ENCODE data around the gene RERE. TPM values are rescaled to one million over a fixed set of nuclear protein-coding genes. Genes with fewer than 3 reads are reported as not detected.

RERE gene
- total RNA-seq, 1 donor from 2014 or later, result 124 TPM

GRCh38 chr1:8373125-8373524 is 444.3 kb downstream of the RERE start:
- H3K27ac ChIP-seq (ENCODE audit: low read depth, low read length), result peak overlapping the region; percentile 81
- no peak overlapping the region for H3K4me3 Mint-ChIP-seq (ENCODE audit: unreplicated experiment)
- H3K36me3 Mint-ChIP-seq (ENCODE audit: low read depth, unreplicated experiment), result peaks cover 12% of the 10 kb centered on the region
- peaks cover 64% of the 10 kb centered on the region for H3K79me2 ChIP-seq (ENCODE audit: insufficient read depth, low read length)
- peak overlapping the region; percentile 78 for H3K4me2 ChIP-seq (ENCODE audit: low read length)
- DNase-seq (ENCODE audit: low read depth) (no peak), FAIRE-seq (no peak)
- H3K9me3 Mint-ChIP-seq (ENCODE audit: unreplicated experiment), result no peaks in the 10 kb centered on the region
- H4K20me1 ChIP-seq (ENCODE audit: insufficient read depth, low read length), result peaks cover 73% of the 10 kb centered on the region
- H3K9ac ChIP-seq (ENCODE audit: low read length), result peak overlapping the region; percentile 72
- no peaks in the 10 kb centered on the region for H3K36me3 ChIP-seq (ENCODE audit: insufficient read depth, low read length)
- no peak overlapping the region for H3K4me3 ChIP-seq (ENCODE audit: insufficient read depth, low read depth, low read length)
- H3K4me1 ChIP-seq (ENCODE audit: insufficient read depth, low read length), result peaks cover 41% of the 10 kb centered on the region
- peaks cover 57% of the 10 kb centered on the region for H3K4me1 Mint-ChIP-seq (ENCODE audit: low read depth, unreplicated experiment)
- no peak overlapping the region for H2AFZ ChIP-seq (ENCODE audit: low read depth, low read length)
- H3K27me3 Mint-ChIP-seq (ENCODE audit: low read depth, unreplicated experiment), result no peaks in the 10 kb centered on the region
- H3K27me3 ChIP-seq (ENCODE audit: insufficient read depth, low read length), result no peaks in the 10 kb centered on the region
- no peak for TF ChIP-seq EZH2 (IDR thresholded peaks at IDR 0.05; ENCODE audit: insufficient read depth, low read length)
- no peak for TF ChIP-seq CTCF (IDR thresholded peaks at IDR 0.05; ENCODE audit: insufficient read depth, low read depth, low read length)
- no peaks in the 10 kb centered on the region for H3K9me3 ChIP-seq (ENCODE audit: insufficient read depth, low read depth, low read length)
- H3K27ac Mint-ChIP-seq (ENCODE audit: unreplicated experiment), result peak overlapping the region; percentile 45

- no peak for TF ChIP-seq CTCF (IDR thresholded peaks at IDR 0.05; ENCODE audit: insufficient read depth, low read depth, low read length)
- no peaks in the 10 kb centered on the region for H3K9me3 Mint-ChIP-seq (ENCODE audit: unreplicated experiment)
- DNase-seq (ENCODE audit: low read depth), result no peak
- FAIRE-seq, result no peak
- peak overlapping the region; percentile 54 for H3K4me2 ChIP-seq (ENCODE audit: low read length)
- H2AFZ ChIP-seq (ENCODE audit: low read depth, low read length), result no peak overlapping the region
- no peaks in the 10 kb centered on the region for H3K36me3 ChIP-seq (ENCODE audit: insufficient read depth, low read length)
- no peaks in the 10 kb centered on the region for H3K27me3 Mint-ChIP-seq (ENCODE audit: low read depth, unreplicated experiment)
- no peaks in the 10 kb centered on the region for H3K27me3 ChIP-seq (ENCODE audit: insufficient read depth, low read length)
- H3K9me3 ChIP-seq (ENCODE audit: insufficient read depth, low read depth, low read length), result no peaks in the 10 kb centered on the region
- peaks cover 63% of the 10 kb centered on the region for H3K79me2 ChIP-seq (ENCODE audit: insufficient read depth, low read length)
- peaks cover 10% of the 10 kb centered on the region for H3K36me3 Mint-ChIP-seq (ENCODE audit: low read depth, unreplicated experiment)
- peak overlapping the region; percentile 55 for H3K27ac Mint-ChIP-seq (ENCODE audit: unreplicated experiment)
- peaks cover 74% of the 10 kb centered on the region for H4K20me1 ChIP-seq (ENCODE audit: insufficient read depth, low read length)
- peaks cover 41% of the 10 kb centered on the region for H3K4me1 ChIP-seq (ENCODE audit: insufficient read depth, low read length)
- H3K4me1 Mint-ChIP-seq (ENCODE audit: low read depth, unreplicated experiment), result peaks cover 65% of the 10 kb centered on the region
- H3K9ac ChIP-seq (ENCODE audit: low read length), result no peak overlapping the region
- no peak overlapping the region for H3K4me3 Mint-ChIP-seq (ENCODE audit: unreplicated experiment)
- no peak overlapping the region for H3K27ac ChIP-seq (ENCODE audit: low read depth, low read length)
- no peak overlapping the region for H3K4me3 ChIP-seq (ENCODE audit: insufficient read depth, low read depth, low read length)
These were observed 446.0 kb downstream of the RERE start for GRCh38 chr1:8371372-8371991.

- Histone ChIP-seq H2AFZ (ENCODE audit: low read depth, low read length) (no peak overlapping the region), H3K4me1 (ENCODE audit: insufficient read depth, low read length) (peaks cover 41% of the 10 kb centered on the region)
- FAIRE-seq, result peak; percentile 9
These were observed 446.5 kb downstream of the RERE start for GRCh38 chr1:8370905-8371315.

More at GRCh38 chr1:8370905-8371315, 446.5 kb downstream of the RERE start:
- H3K27ac ChIP-seq (ENCODE audit: low read depth, low read length), result no peak overlapping the region
- Mint-ChIP-seq H3K9me3 (ENCODE audit: unreplicated experiment) (no peaks in the 10 kb centered on the region), H3K27me3 (ENCODE audit: low read depth, unreplicated experiment) (no peaks in the 10 kb centered on the region), H3K27ac (ENCODE audit: unreplicated experiment) (peak overlapping the region; percentile 55), H3K36me3 (ENCODE audit: low read depth, unreplicated experiment) (peaks cover 15% of the 10 kb centered on the region), H3K4me1 (ENCODE audit: low read depth, unreplicated experiment) (peaks cover 71% of the 10 kb centered on the region), H3K4me3 (ENCODE audit: unreplicated experiment) (no peak overlapping the region)
- H3K4me3 ChIP-seq (ENCODE audit: insufficient read depth, low read depth, low read length), result no peak overlapping the region
- H3K9ac ChIP-seq (ENCODE audit: low read length), result no peak overlapping the region
- H3K79me2 ChIP-seq (ENCODE audit: insufficient read depth, low read length), result peaks cover 63% of the 10 kb centered on the region
- no peaks in the 10 kb centered on the region for H3K27me3 ChIP-seq (ENCODE audit: insufficient read depth, low read length)
- peaks cover 74% of the 10 kb centered on the region for H4K20me1 ChIP-seq (ENCODE audit: insufficient read depth, low read length)
- H3K36me3 ChIP-seq (ENCODE audit: insufficient read depth, low read length), result no peaks in the 10 kb centered on the region
- TF ChIP-seq CTCF (IDR thresholded peaks at IDR 0.05; ENCODE audit: insufficient read depth, low read depth, low read length), result no peak
- no peak for TF ChIP-seq EZH2 (IDR thresholded peaks at IDR 0.05; ENCODE audit: insufficient read depth, low read length)
- peak; percentile 36 for DNase-seq (ENCODE audit: low read depth)
- no peaks in the 10 kb centered on the region for H3K9me3 ChIP-seq (ENCODE audit: insufficient read depth, low read depth, low read length)
- peak overlapping the region; percentile 54 for H3K4me2 ChIP-seq (ENCODE audit: low read length)
